Heart right ventricle (tissue), 16 donors: ENCODE measurements around the gene GRSF1. TPM values are rescaled to one million over a fixed set of nuclear protein-coding genes. Genes with fewer than 3 reads are reported as not detected.

ENCODE experiments used
- ATAC-seq, 8 donors: fragments of 200-7000 bp; cut with Tn5 transposase; one replicate each; pipeline ENCODE4 v1.9.1; 2020; ENCODE audit warnings: mild to moderate bottlenecking in 8 of 8, moderate library complexity in 8 of 8, moderate number of reproducible peaks in 1 of 8
- DNase-seq, 2 donors: peaks; one replicate each; pipeline ENCODE4 v3.0.0-alpha.2; 2020
- H3K27ac ChIP-seq, 10 donors: fragments of 200-600 bp; sonication (generic) in 2 of 10; one replicate each; pipeline versions ENCODE4 v1.5.0 to v1.8.0; 2020 to 2022; ENCODE audit warnings: mild to moderate bottlenecking in 3 of 10
- H3K27me3 ChIP-seq, 7 donors: fragments of 200-600 bp; one replicate each; pipeline ENCODE4 v1.8.0; 2021 to 2022; ENCODE audit warnings: mild to moderate bottlenecking in 2 of 7
- H3K36me3 ChIP-seq, 9 donors: fragments of 200-600 bp; sonication (generic) in 1 of 9; one replicate each; pipeline versions ENCODE4 v1.5.0 to v1.8.0; 2020 to 2022; ENCODE audit warnings: mild to moderate bottlenecking in 2 of 9
- H3K4me1 ChIP-seq, 9 donors: fragments of 200-600 bp; sonication (generic) in 1 of 9; one replicate each; pipeline versions ENCODE4 v1.5.0 to v1.8.0; 2020 to 2022; ENCODE audit warnings: mild to moderate bottlenecking in 4 of 9
- H3K4me3 ChIP-seq, 10 donors: fragments of 200-600 bp; sonication (generic) in 2 of 10; one replicate each; pipeline versions ENCODE4 v1.5.0 to v1.8.0; 2020 to 2022; ENCODE audit warnings: mild to moderate bottlenecking in 7 of 10, moderate library complexity in 2 of 10
- H3K9me3 ChIP-seq, 11 donors: fragments of 200-600 bp in 10 of 11; sonication (generic) in 2 of 11; one replicate each; pipeline versions ENCODE4 v1.5.0 to v1.8.0; 2013 to 2022; ENCODE audit warnings: mild to moderate bottlenecking in 2 of 11, control low read depth in 1 of 11, moderate library complexity in 1 of 11
- WGBS, 2 donors: extraction: QIAGEN DNeasy Blood & Tissue Kit; methylation state at CpG; one replicate each; pipeline ENCODE4 v1.1.7; 2013; ENCODE audit warnings: inconsistent platforms in 1 of 2; 5-methylcytosine and 5-hydroxymethylcytosine counted together
- intact Hi-C, 10 donors: fragments of 100-400 bp; cut with DNase I; formaldehyde crosslinking; loops; one replicate each; pipeline versions ENCODE4 v1.11.1 to v1.14.2; 2022
- polyA plus RNA-seq, 2 donors: library from polyadenylated mRNA; stranded (reverse); fragments of 200-250 nt; gene quantifications; one replicate each; pipeline ENCODE4 v1.2.3, GENCODE V29; 2013
- total RNA-seq, 10 donors: library from RNA; stranded (reverse); fragmentation: NEBNext Ultra II Directional in 3 of 10; extraction: Animal tissue kit (Norgen Biotek cat#: 25700) in 3 of 10; gene quantifications; one replicate each; pipeline versions ENCODE4 v1.2.1 to v1.2.4, GENCODE V29; 2021 to 2023
- TF ChIP-seq, protein P1 (sequence below), 9 donors: fragments of 200-600 bp; sonication (generic) in 2 of 9; IDR thresholded peaks; one replicate each; pipeline versions ENCODE4 v1.5.0 to v1.8.0; 2021 to 2022; ENCODE audit warnings: antibody characterized with exemption in 9 of 9, mild to moderate bottlenecking in 5 of 9, moderate library complexity in 1 of 9
- donor health status: Arrhythmogenic right ventricular cardiomyopathy.
- donor health status: ischemic (EF 13 %, LVEDD 7.1; RV severe dilation, severe dysfunction).
- donor health status: healthy with polysubstance abuse.
- donor health status: DM: no; HTN: yes; CAD: no.
- donor health status: DM: no; HTN: no; CAD: no.
- donor health status: ischemic (EF 25% LVEDD 6.9; RV normal size, moderate dysfunction).
- donor health status: ischemic (EF 25% LVEDD 5.7; RV mildly dilated, moderate dysfunction).
- donor health status: healthy.
- donor health status: DM: yes; HTN: yes; CAD: no.
- donor health status: Ischemic cardiomyopathy.
- donor health status: ischemic (EF 35%, LVEDD 5.7; RV mildly dilated, moderate dysfunction).
- donor health status: nonischemic (EF 11% LVEDD 7.7; RV severe dilation, severe dysfunction).
- donor health status: DM: yes; HTN: yes; CAD: no.
- donor health status: PGD.
- donor health status: ischemic (EF 29% LVEDD 5.4; RV normal size, mild dysfunction).
- donor health status: nonischemic (EF 23%, LVEDD 6.1; RV moderate dilation, normal function).

GRSF1 gene
- total and polyA plus RNA-seq, 12 donors, result 33.7 to 131 (median 101) TPM

GRCh38 chr4:70788733-70789132, 51.0 kb downstream of the GRSF1 start:
- WGBS, 2 donors, result 90 to 97% methylated on average over 1 of the region's 1 CpG
- Histone ChIP-seq H3K4me3 (no peak overlapping the region), H3K9me3 (no peaks in the 10 kb centered on the region), H3K27me3 (no peaks in the 10 kb centered on the region), H3K27ac (no peak overlapping the region), H3K36me3 (peaks cover 0 to 100% (median 51%) of the 10 kb centered on the region in 9 donors), H3K4me1 (no peaks in the 10 kb centered on the region)
- intact Hi-C loops, result loop anchor here in 1 of 10 donors (10.0 kb wide), 1 partner anchor 46 kb away; the partner anchor contains the start of gene GRSF1
- TF ChIP-seq, protein P1, sequence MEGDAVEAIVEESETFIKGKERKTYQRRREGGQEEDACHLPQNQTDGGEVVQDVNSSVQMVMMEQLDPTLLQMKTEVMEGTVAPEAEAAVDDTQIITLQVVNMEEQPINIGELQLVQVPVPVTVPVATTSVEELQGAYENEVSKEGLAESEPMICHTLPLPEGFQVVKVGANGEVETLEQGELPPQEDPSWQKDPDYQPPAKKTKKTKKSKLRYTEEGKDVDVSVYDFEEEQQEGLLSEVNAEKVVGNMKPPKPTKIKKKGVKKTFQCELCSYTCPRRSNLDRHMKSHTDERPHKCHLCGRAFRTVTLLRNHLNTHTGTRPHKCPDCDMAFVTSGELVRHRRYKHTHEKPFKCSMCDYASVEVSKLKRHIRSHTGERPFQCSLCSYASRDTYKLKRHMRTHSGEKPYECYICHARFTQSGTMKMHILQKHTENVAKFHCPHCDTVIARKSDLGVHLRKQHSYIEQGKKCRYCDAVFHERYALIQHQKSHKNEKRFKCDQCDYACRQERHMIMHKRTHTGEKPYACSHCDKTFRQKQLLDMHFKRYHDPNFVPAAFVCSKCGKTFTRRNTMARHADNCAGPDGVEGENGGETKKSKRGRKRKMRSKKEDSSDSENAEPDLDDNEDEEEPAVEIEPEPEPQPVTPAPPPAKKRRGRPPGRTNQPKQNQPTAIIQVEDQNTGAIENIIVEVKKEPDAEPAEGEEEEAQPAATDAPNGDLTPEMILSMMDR (IDR thresholded peaks at IDR 0.05), result no peak
- ATAC-seq, result no peak
- DNase-seq, result no peak

GRCh38 chr4:70787496-70787895, 52.2 kb downstream of the GRSF1 start:
- 97 to 99% methylated on average over 5 of the region's 5 CpGs for WGBS, 2 donors
- H3K4me1 ChIP-seq, result no peaks in the 10 kb centered on the region
- TF ChIP-seq, protein P1 (IDR thresholded peaks at IDR 0.05), result no peak

GRCh38 chr4:70783096-70783495, 56.6 kb downstream of the GRSF1 start:
- no peak for ATAC-seq
- 79% methylated on average over 4 of the region's 4 CpGs for WGBS, 2 donors
- intact Hi-C loops, result loop anchor here in 1 of 10 donors (10.0 kb wide), 1 partner anchor 52 kb away; the partner anchor contains the start of gene GRSF1

More at GRCh38 chr4:70787496-70787895, 52.2 kb downstream of the GRSF1 start:
- Histone ChIP-seq H3K27me3 (no peaks in the 10 kb centered on the region), H3K27ac (no peak overlapping the region), H3K4me3 (no peak overlapping the region), H3K36me3 (peaks cover 0 to 100% (median 43%) of the 10 kb centered on the region in 9 donors), H3K9me3 (no peaks in the 10 kb centered on the region)
- DNase-seq (no peak), ATAC-seq (no peak)
- intact Hi-C loops, result loop anchor here in 1 of 10 donors (10.0 kb wide), 1 partner anchor 47 kb away; the partner anchor contains the start of gene GRSF1

GRCh38 chr4:70778888-70779422, 60.7 kb downstream of the GRSF1 start:
- Histone ChIP-seq H3K4me3 (no peak overlapping the region), H3K9me3 (no peaks in the 10 kb centered on the region), H3K36me3 (peaks cover 0 to 100% (median 23%) of the 10 kb centered on the region in 9 donors), H3K27me3 (no peaks in the 10 kb centered on the region), H3K4me1 (peaks cover 0 to 13% (median 0%) of the 10 kb centered on the region in 9 donors), H3K27ac (peak overlapping the region in 5 of 10 donors; percentile 2 to 45 (median 38))
- peak in 1 of 2 donors; percentile 6 for DNase-seq
- 48 to 49% methylated on average over 5 of the region's 5 CpGs for WGBS, 2 donors
- intact Hi-C loops, result no loop called here
- TF ChIP-seq, protein P1 (IDR thresholded peaks at IDR 0.05), result no peak
- peak in 7 of 8 donors; percentile 57 to 79 (median 70) for ATAC-seq

More at GRCh38 chr4:70783096-70783495, 56.6 kb downstream of the GRSF1 start:
- H3K4me3 ChIP-seq, result no peak overlapping the region
- H3K9me3 ChIP-seq, result no peaks in the 10 kb centered on the region
- no peak overlapping the region for H3K27ac ChIP-seq
- H3K27me3 ChIP-seq, result no peaks in the 10 kb centered on the region
- H3K4me1 ChIP-seq, result peaks cover 0 to 13% (median 0%) of the 10 kb centered on the region in 9 donors
- TF ChIP-seq, protein P1 (IDR thresholded peaks at IDR 0.05), result no peak
- no peak for DNase-seq
- peaks cover 0 to 100% (median 34%) of the 10 kb centered on the region in 9 donors for H3K36me3 ChIP-seq
